ENCODE results near the gene SVBP. TPM values are rescaled to one million over a fixed set of nuclear protein-coding genes. Genes with fewer than 3 reads are reported as not detected.
"Not testable (repeated sequence)": the region's sequence is repeated elsewhere in the genome, so short reads cannot be mapped to it uniquely, and the experiment has no call there.

The SVBP gene
- total RNA-seq, 1 experiment from 2014 or later: 46.6 TPM

GRCh38 chr1:42832641-42833240, 15.5 kb upstream of the SVBP start:
- DNase-seq (ENCODE audit: low read depth in 1 of 2, low spot score in 2 of 2): no peak
- Histone ChIP-seq H3K4me3 (no peak overlapping the region), H3K9me3 (replicated peaks) (no peaks in the 10 kb centered on the region), H3K4me1 (replicated peaks) (no peaks in the 10 kb centered on the region), H3K27me3 (replicated peaks) (no peaks in the 10 kb centered on the region), H3K27ac (no peak overlapping the region), H3K36me3 (no peaks in the 10 kb centered on the region)

GRCh38 chr1:42831273-42831672, 14.1 kb upstream of the SVBP start:
- H3K9me3 ChIP-seq (replicated peaks): no peaks in the 10 kb centered on the region
- DNase-seq (ENCODE audit: low read depth in 1 of 2, low spot score in 2 of 2): no peak
- no peaks in the 10 kb centered on the region for H3K36me3 ChIP-seq

GRCh38 chr1:42830631-42831030, 13.4 kb upstream of the SVBP start:
- Histone ChIP-seq H3K36me3 (no peaks in the 10 kb centered on the region), H3K4me1 (replicated peaks) (no peaks in the 10 kb centered on the region), H3K9me3 (replicated peaks) (no peaks in the 10 kb centered on the region), H3K4me3 (no peak overlapping the region), H3K27ac (no peak overlapping the region), H3K27me3 (replicated peaks) (no peaks in the 10 kb centered on the region)
- DNase-seq (ENCODE audit: low read depth in 1 of 2, low spot score in 2 of 2): no peak

More at GRCh38 chr1:42831273-42831672, 14.1 kb upstream of the SVBP start:
- Histone ChIP-seq H3K27me3 (replicated peaks) (no peaks in the 10 kb centered on the region), H3K27ac (no peak overlapping the region), H3K4me1 (replicated peaks) (no peaks in the 10 kb centered on the region), H3K4me3 (no peak overlapping the region)

- H3K27ac ChIP-seq: no peak overlapping the region
- H3K27me3 ChIP-seq (replicated peaks): no peaks in the 10 kb centered on the region
- H3K36me3 ChIP-seq: no peaks in the 10 kb centered on the region
- DNase-seq (ENCODE audit: low read depth in 1 of 2, low spot score in 2 of 2): no peak
- H3K4me3 ChIP-seq: no peak overlapping the region
- H3K9me3 ChIP-seq (replicated peaks): no peaks in the 10 kb centered on the region
- peaks cover 11% of the 10 kb centered on the region; the same call in 1 of the 2 replicates for H3K4me1 ChIP-seq (replicated peaks)
These were observed 8.0 kb upstream of the SVBP start for GRCh38 chr1:42825036-42825851.

GRCh38 chr1:42824481-42825035, 7.4 kb upstream of the SVBP start:
- no peak for DNase-seq (ENCODE audit: low read depth in 1 of 2, low spot score in 2 of 2)
- H3K4me1 ChIP-seq (replicated peaks): peaks cover 11% of the 10 kb centered on the region; the same call in 1 of the 2 replicates
- no peaks in the 10 kb centered on the region for H3K9me3 ChIP-seq (replicated peaks)
- no peak overlapping the region for H3K27ac ChIP-seq
- no peak overlapping the region for H3K4me3 ChIP-seq
- H3K36me3 ChIP-seq: no peaks in the 10 kb centered on the region
- H3K27me3 ChIP-seq (replicated peaks): no peaks in the 10 kb centered on the region

GRCh38 chr1:42822800-42823392, 5.7 kb upstream of the SVBP start:
- Histone ChIP-seq H3K4me1 (replicated peaks) (peaks cover 13% of the 10 kb centered on the region), H3K27ac (no peak overlapping the region), H3K27me3 (replicated peaks) (no peaks in the 10 kb centered on the region), H3K36me3 (no peaks in the 10 kb centered on the region), H3K9me3 (replicated peaks) (no peaks in the 10 kb centered on the region), H3K4me3 (no peak overlapping the region)
- DNase-seq (ENCODE audit: low read depth in 1 of 2, low spot score in 2 of 2): no peak

GRCh38 chr1:42821690-42822089, 4.5 kb upstream of the SVBP start:
- no peak for DNase-seq (ENCODE audit: low read depth in 1 of 2, low spot score in 2 of 2)

GRCh38 chr1:42820813-42821212, 3.6 kb upstream of the SVBP start:
- Histone ChIP-seq H3K27me3 (replicated peaks) (no peaks in the 10 kb centered on the region), H3K4me1 (replicated peaks) (peaks cover 27% of the 10 kb centered on the region), H3K36me3 (no peaks in the 10 kb centered on the region), H3K9me3 (replicated peaks) (no peaks in the 10 kb centered on the region), H3K27ac (no peak overlapping the region), H3K4me3 (no peak overlapping the region)
- no peak for DNase-seq (ENCODE audit: low read depth in 1 of 2, low spot score in 2 of 2)

More at GRCh38 chr1:42821690-42822089, 4.5 kb upstream of the SVBP start:
- H3K9me3 ChIP-seq (replicated peaks): no peaks in the 10 kb centered on the region
- no peak overlapping the region for H3K4me3 ChIP-seq
- H3K27ac ChIP-seq: no peak overlapping the region
- peaks cover 19% of the 10 kb centered on the region for H3K4me1 ChIP-seq (replicated peaks)
- no peaks in the 10 kb centered on the region for H3K27me3 ChIP-seq (replicated peaks)
- no peaks in the 10 kb centered on the region for H3K36me3 ChIP-seq

- Histone ChIP-seq H3K27ac (no peak overlapping the region), H3K4me1 (replicated peaks) (peaks cover 20% of the 10 kb centered on the region), H3K4me3 (no peak overlapping the region), H3K27me3 (replicated peaks) (no peaks in the 10 kb centered on the region), H3K9me3 (replicated peaks) (no peaks in the 10 kb centered on the region), H3K36me3 (peaks cover 8% of the 10 kb centered on the region)
- DNase-seq (ENCODE audit: low read depth in 1 of 2, low spot score in 2 of 2): no peak
These were observed 779 bp upstream of the SVBP start for GRCh38 chr1:42817976-42818375.

GRCh38 chr1:42817440-42817767, 207 bp upstream of the SVBP start:
- Histone ChIP-seq H3K4me1 (replicated peaks) (peaks cover 20% of the 10 kb centered on the region), H3K27me3 (replicated peaks) (no peaks in the 10 kb centered on the region), H3K27ac (peak overlapping the region; percentile 100), H3K9me3 (replicated peaks) (no peaks in the 10 kb centered on the region), H3K4me3 (peak overlapping the region; percentile 94), H3K36me3 (peaks cover 8% of the 10 kb centered on the region)
- peak in 1 of 2 experiments; percentile 57 for DNase-seq (ENCODE audit: low read depth in 1 of 2, low spot score in 2 of 2)

- peaks cover 20% of the 10 kb centered on the region for H3K4me1 ChIP-seq (replicated peaks)
- H3K27ac ChIP-seq: no peak overlapping the region
- peak overlapping the region; percentile 94 for H3K4me3 ChIP-seq
- peaks cover 8% of the 10 kb centered on the region for H3K36me3 ChIP-seq
- DNase-seq (ENCODE audit: low read depth in 1 of 2, low spot score in 2 of 2): no peak
- no peaks in the 10 kb centered on the region for H3K9me3 ChIP-seq (replicated peaks)
- no peaks in the 10 kb centered on the region for H3K27me3 ChIP-seq (replicated peaks)
These were observed 1.1 kb downstream of the SVBP start for GRCh38 chr1:42815941-42816584.

- peaks cover 16% of the 10 kb centered on the region for H3K4me1 ChIP-seq (replicated peaks)
- H3K36me3 ChIP-seq; H3K27ac ChIP-seq; DNase-seq (ENCODE audit: low read depth in 1 of 2, low spot score in 2 of 2); H3K4me3 ChIP-seq; H3K27me3 ChIP-seq (replicated peaks); H3K9me3 ChIP-seq (replicated peaks): not testable (repeated sequence)
These were observed 2.4 kb downstream of the SVBP start for GRCh38 chr1:42814815-42815214.

- Histone ChIP-seq H3K27me3 (replicated peaks) (no peaks in the 10 kb centered on the region), H3K4me1 (replicated peaks) (no peaks in the 10 kb centered on the region), H3K4me3 (no peak overlapping the region), H3K27ac (no peak overlapping the region), H3K9me3 (replicated peaks) (0 out of 2 replicates have a peak, but pooled peaks cover 3% of the 10 kb centered on the region), H3K36me3 (peaks cover 11% of the 10 kb centered on the region; the same call in 1 of the 2 replicates)
- DNase-seq (ENCODE audit: low read depth in 1 of 2, low spot score in 2 of 2): no peak
These were observed 10.0 kb downstream of the SVBP start for GRCh38 chr1:42807056-42807668.
